A673 (cell line): Measurements from ENCODE around the gene RBM5. TPM values are rescaled to one million over a fixed set of nuclear protein-coding genes. Genes with fewer than 3 reads are reported as not detected.
A peak's percentile ranks its signal among the peaks of the same experiment; 100 is the strongest.

Experiments
- BruUV-seq: library from RNA; stranded (reverse); fragments of 400-500 nt; replicated peaks from 2 replicates; lab custom pipeline; 2021; lab: Mats Ljungman, UMichigan
- CTCF ChIA-PET: fragments of 300-600 bp; sonication (Branson Sonifier 250); formaldehyde crosslinking; loops from one replicate; lab custom pipeline; 2022; ENCODE audit warnings: antibody characterized with exemption; lab: Charles Lee
- POLR2A ChIA-PET: fragments of 300-600 bp; sonication (Branson Sonifier 250); formaldehyde crosslinking; loops from one replicate; lab custom pipeline; 2022; ENCODE audit warnings: antibody characterized with exemption; ENCODE audit not compliant: low non-redundant PET; lab: Charles Lee
- DNase-seq: peaks from one replicate; pipeline ENCODE4 v3.0.0-alpha.2; 2015; ENCODE audit warnings: low spot score
- H3K27ac ChIP-seq: fragments of 200-600 bp; sonication (generic); 2 replicates; pipeline ENCODE4 v1.5.1; 2016; ENCODE audit warnings: mixed run types, low read depth, mild to moderate bottlenecking, mixed read lengths, antibody characterized with exemption, low read length; ENCODE audit not compliant: poor library complexity, severe bottlenecking
- H3K27me3 ChIP-seq: fragments of 200-600 bp; sonication (generic); replicated peaks from 2 replicates; pipeline ENCODE4 v1.6.1; 2017; ENCODE audit warnings: mixed run types, low read depth, mild to moderate bottlenecking, mixed read lengths, antibody characterized with exemption, low read length; ENCODE audit not compliant: insufficient read depth, poor library complexity
- H3K36me3 ChIP-seq: fragments of 200-600 bp; sonication (generic); 2 replicates; pipeline ENCODE4 v1.6.1; 2016; ENCODE audit warnings: mixed run types, mild to moderate bottlenecking, mixed read lengths, antibody characterized with exemption, low read length; ENCODE audit not compliant: insufficient read depth, poor library complexity, severe bottlenecking
- H3K4me1 ChIP-seq: fragments of 200-600 bp; sonication (generic); 2 replicates; pipeline ENCODE4 v1.6.1; 2017; ENCODE audit warnings: mixed run types, mild to moderate bottlenecking, mixed read lengths, antibody characterized with exemption, low read length; ENCODE audit not compliant: insufficient read depth, poor library complexity, severe bottlenecking
- H3K4me3 ChIP-seq: fragments of 200-600 bp; sonication (generic); 2 replicates; pipeline ENCODE4 v1.5.1; 2016; ENCODE audit warnings: low read depth, mixed run types, mild to moderate bottlenecking, mixed read lengths, low read length; ENCODE audit not compliant: poor library complexity, severe bottlenecking
- H3K9me3 ChIP-seq: fragments of 200-600 bp; sonication (generic); 2 replicates; pipeline ENCODE4 v1.6.1; 2016; ENCODE audit warnings: mixed run types, low read depth, mild to moderate bottlenecking, mixed read lengths, antibody characterized with exemption, low read length; ENCODE audit not compliant: poor library complexity, severe bottlenecking
- EZH2 ChIP-seq: fragments of 200-600 bp; sonication (generic); IDR thresholded peaks from 2 replicates; pipeline ENCODE4 v1.6.1; 2017; ENCODE audit warnings: borderline replicate concordance, low read depth, mild to moderate bottlenecking, mixed read lengths, antibody characterized with exemption, low read length; ENCODE audit not compliant: poor library complexity, severe bottlenecking
- intact Hi-C: fragments of 100-400 bp; cut with micrococcal nuclease; formaldehyde crosslinking; loops from one replicate; pipeline ENCODE4 v1.10.0; 2022; ENCODE audit not compliant: unreplicated experiment
- total RNA-seq: library from RNA; stranded (reverse); gene quantifications from 2 replicates; pipeline ENCODE4 v1.2.3, GENCODE V29; 2021
- TF ChIP-seq, protein P1 (sequence below): fragments of 300-800, 200-600 bp; sonication (generic); conservative IDR thresholded peaks from 2 replicates; pipeline ENCODE4 v1.5.1; 2017; ENCODE audit warnings: low read depth, mild to moderate bottlenecking, antibody characterized with exemption, low read length, moderate library complexity, mixed read lengths

RBM5 gene
- total RNA-seq, 1 experiment from 2014 or later = 80.6 TPM

DNA sequence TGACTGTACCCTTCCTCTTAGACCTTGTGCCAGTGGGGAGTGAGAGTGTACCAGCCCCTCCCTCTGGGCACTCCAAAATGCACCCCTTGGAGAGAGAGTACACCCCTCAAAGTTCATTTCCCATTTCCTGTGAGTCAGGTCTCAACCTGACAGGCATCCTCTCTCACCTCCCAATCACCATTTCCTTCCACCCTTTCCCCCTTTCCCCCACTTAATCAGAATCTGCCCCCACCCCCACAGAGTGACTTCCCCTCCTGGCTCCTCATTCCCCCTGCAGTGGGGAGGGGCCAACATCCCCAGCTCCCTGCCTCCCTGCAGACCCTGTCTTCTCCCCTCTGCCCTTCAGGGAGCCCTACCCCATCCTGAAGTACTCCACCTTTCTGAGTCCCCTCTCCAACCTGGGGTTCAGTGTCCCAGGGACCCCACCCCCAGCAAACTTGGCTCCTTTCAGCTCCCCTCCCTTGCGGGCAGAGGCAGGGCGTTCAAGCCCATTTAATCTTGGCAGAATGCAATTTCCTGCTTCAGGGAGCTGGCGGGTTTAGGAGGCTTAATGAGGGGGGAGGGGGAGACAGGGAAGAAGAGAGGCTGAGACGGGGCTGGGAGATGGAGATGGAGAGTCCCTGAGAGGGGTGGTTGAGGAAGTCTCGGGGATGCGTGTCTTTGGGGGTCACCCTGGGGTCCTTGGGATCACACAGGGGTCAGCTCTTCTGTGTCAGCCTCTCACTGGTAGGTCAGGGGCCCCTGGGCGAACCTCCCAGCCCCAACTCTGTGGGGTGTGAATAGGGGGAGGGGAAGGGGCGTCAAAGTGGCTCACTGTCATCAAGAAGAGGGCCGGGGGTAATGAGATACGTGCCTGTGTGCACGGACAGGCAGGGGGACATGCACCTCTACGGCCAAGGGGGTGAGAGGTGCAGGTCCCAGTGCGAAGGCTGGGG lies 49.8 kb downstream of the RBM5 start:
- peak overlapping the region; percentile 40 for H3K27ac ChIP-seq
- peak; percentile 85 for DNase-seq
- H3K9me3 ChIP-seq = no peaks in the 10 kb centered on the region
- TF ChIP-seq EZH2 = no peak
- TF ChIP-seq, protein P1, sequence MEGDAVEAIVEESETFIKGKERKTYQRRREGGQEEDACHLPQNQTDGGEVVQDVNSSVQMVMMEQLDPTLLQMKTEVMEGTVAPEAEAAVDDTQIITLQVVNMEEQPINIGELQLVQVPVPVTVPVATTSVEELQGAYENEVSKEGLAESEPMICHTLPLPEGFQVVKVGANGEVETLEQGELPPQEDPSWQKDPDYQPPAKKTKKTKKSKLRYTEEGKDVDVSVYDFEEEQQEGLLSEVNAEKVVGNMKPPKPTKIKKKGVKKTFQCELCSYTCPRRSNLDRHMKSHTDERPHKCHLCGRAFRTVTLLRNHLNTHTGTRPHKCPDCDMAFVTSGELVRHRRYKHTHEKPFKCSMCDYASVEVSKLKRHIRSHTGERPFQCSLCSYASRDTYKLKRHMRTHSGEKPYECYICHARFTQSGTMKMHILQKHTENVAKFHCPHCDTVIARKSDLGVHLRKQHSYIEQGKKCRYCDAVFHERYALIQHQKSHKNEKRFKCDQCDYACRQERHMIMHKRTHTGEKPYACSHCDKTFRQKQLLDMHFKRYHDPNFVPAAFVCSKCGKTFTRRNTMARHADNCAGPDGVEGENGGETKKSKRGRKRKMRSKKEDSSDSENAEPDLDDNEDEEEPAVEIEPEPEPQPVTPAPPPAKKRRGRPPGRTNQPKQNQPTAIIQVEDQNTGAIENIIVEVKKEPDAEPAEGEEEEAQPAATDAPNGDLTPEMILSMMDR = no peak
- peaks cover 40% of the 10 kb centered on the region for H3K4me1 ChIP-seq
- no peaks in the 10 kb centered on the region for H3K36me3 ChIP-seq
- intact Hi-C loops = no loop called here
- POLR2A ChIA-PET = no interaction called here
- H3K4me3 ChIP-seq = no peak overlapping the region
- BruUV-seq = no TSS peak
- H3K27me3 ChIP-seq = no peaks in the 10 kb centered on the region
- CTCF ChIA-PET = interaction anchor here (0.6 kb wide), 2 partner anchors 87 to 472 kb away, joined by 5 to 9 read pairs; no protein-coding TSS in a partner anchor

DNA sequence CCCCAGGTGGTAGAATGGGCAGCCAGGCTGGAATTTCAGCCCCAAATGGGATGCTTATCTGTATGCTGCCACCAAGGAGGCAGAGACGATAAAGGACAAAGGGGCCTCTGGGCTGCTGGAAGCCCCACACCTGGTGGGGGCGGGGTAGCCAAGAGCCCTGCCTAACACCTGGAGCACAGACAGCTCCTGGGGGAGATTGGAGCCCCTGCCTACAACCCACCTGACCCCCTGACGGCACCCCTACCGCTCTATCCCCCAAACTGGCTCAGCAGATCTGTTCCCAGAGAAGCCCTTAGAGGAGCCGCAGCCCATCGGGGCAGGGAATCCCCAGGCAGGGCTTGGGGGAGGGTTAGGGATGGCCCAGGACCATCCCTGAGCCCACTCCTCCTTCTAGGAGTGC lies 50.6 kb downstream of the RBM5 start:
- Histone ChIP-seq H3K27me3 (no peaks in the 10 kb centered on the region), H3K4me1 (peaks cover 40% of the 10 kb centered on the region), H3K27ac (peak overlapping the region; percentile 37), H3K36me3 (no peaks in the 10 kb centered on the region), H3K9me3 (no peaks in the 10 kb centered on the region), H3K4me3 (no peak overlapping the region)
- DNase-seq = no peak
- TF ChIP-seq EZH2 = no peak
- TF ChIP-seq, protein P1 = no peak
- no TSS peak for BruUV-seq
- ChIA-PET CTCF (no interaction called here), POLR2A (no interaction called here)
- intact Hi-C loops = no loop called here

DNA sequence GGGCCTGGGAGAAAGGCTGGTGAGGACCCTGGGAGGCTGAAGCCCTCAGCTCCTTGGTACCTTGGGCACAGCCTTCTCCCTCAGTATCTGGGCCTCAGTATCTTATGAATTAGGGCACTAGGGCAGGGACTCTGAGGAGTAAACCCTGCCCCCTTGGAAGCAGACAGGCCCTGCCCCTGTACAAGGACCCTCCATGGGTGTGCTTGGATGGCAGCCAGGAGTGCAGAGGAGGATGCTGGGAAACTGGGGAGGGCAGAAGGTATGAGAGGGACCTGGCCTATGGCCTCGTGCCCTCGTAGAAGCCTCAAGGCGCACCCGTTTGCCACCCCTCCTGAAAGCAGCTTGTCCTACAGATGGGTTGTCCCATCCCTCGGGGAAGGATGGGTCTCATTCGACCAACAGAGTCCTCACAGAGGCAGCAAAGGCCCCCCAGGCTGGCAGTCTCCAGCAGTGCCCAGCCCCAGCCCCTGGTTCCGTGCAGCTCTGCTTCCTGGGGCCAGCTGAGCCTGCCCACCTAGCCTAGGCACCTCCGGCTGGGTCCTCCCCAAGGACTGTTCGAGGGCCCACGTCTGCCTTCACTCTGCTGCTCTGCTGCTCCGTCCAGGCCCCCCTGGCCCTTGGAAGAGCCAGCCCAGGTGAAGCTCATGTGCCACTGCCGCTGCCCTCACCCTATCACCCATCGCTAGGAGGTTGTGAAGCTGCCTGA lies 51.2 kb downstream of the RBM5 start:
- POLR2A ChIA-PET = no interaction called here
- no peaks in the 10 kb centered on the region for H3K9me3 ChIP-seq
- intact Hi-C loops = no loop called here
- peak overlapping the region; percentile 37 for H3K27ac ChIP-seq
- no peaks in the 10 kb centered on the region for H3K27me3 ChIP-seq
- no peak overlapping the region for H3K4me3 ChIP-seq
- peaks cover 40% of the 10 kb centered on the region for H3K4me1 ChIP-seq
- DNase-seq = no peak
- BruUV-seq = no TSS peak
- H3K36me3 ChIP-seq = no peaks in the 10 kb centered on the region
- CTCF ChIA-PET = no interaction called here
- TF ChIP-seq, protein P1 = no peak
- no peak for TF ChIP-seq EZH2
